Motor neuron (in vitro differentiated cells): ENCODE measurements around the gene ATG101. TPM values are rescaled to one million over a fixed set of nuclear protein-coding genes. Genes with fewer than 3 reads are reported as not detected.

ENCODE experiments used
- ATAC-seq, 8 experiments: fragments of 200-7000 bp; cut with Tn5 transposase; replicated peaks in 6 of 8; 2 replicates each; pipeline ENCODE4 v1.8.0; 2021; ENCODE audit warnings: mild to moderate bottlenecking in 8 of 8, moderate library complexity in 8 of 8
- H3K27ac ChIP-seq, 2 donors: fragments of 250-450 bp; sonication (Bioruptor Pico); 2 replicates each; pipeline ENCODE4 v1.9.0; 2021; ENCODE audit warnings: antibody characterized with exemption in 2 of 2, mild to moderate bottlenecking in 2 of 2, moderate library complexity in 1 of 2
- H3K4me1 ChIP-seq, 2 donors: fragments of 250-450 bp; sonication (Bioruptor Pico); replicated peaks in 1 of 2; 2 replicates each; pipeline ENCODE4 v1.6.1; 2021; ENCODE audit warnings: antibody characterized with exemption in 2 of 2, mild to moderate bottlenecking in 2 of 2, moderate library complexity in 1 of 2
- H3K4me3 ChIP-seq, 5 donors: fragments of 250-450 bp; sonication (Bioruptor Pico); 2 replicates each; pipeline ENCODE4 v1.9.0; 2021; ENCODE audit warnings: antibody characterized with exemption in 5 of 5, mild to moderate bottlenecking in 5 of 5, moderate library complexity in 4 of 5
- WGBS, 10 experiments: fragments of 450-650 bp; shearing (Covaris generic); methylation state at CpG; one replicate each; pipeline ENCODE4 v1.0.0; 2022; 5-methylcytosine and 5-hydroxymethylcytosine counted together
- in situ Hi-C, 9 experiments: fragments of 400-800 bp; cut with MboI; loops; one replicate each; pipeline ENCODE4 v1.15.0; 2021; ENCODE audit warnings: low sequenced_read_pairs in 9 of 9, low pct_unique_long_range_greater_than_20kb in 2 of 9; ENCODE audit not compliant: unreplicated experiment in 9 of 9
- total RNA-seq, 8 experiments: library from RNA; unstranded; fragments of 300-600 nt; gene quantifications; 2 replicates each; pipeline versions ENCODE4 v1.2.3 to v1.2.4, GENCODE V29; 2022

Gene ATG101
- total RNA-seq, 8 experiments from 2014 or later = 27.4 to 55.1 (median 35.8) TPM

GRCh38 chr12:52120951-52121823 lies 51.4 kb downstream of the ATG101 start:
- Histone ChIP-seq H3K27ac (no peak overlapping the region), H3K4me3 (no peak overlapping the region), H3K4me1 (peaks cover 7 to 11% of the 10 kb centered on the region in 2 donors)
- ATAC-seq = peak in 1 of 8 experiments; percentile 54
- in situ Hi-C loops = no loop called here
- 40 to 100% (median 75%) methylated on average over 1 to 7 of the region's 19 CpGs for WGBS, 10 experiments

DNA sequence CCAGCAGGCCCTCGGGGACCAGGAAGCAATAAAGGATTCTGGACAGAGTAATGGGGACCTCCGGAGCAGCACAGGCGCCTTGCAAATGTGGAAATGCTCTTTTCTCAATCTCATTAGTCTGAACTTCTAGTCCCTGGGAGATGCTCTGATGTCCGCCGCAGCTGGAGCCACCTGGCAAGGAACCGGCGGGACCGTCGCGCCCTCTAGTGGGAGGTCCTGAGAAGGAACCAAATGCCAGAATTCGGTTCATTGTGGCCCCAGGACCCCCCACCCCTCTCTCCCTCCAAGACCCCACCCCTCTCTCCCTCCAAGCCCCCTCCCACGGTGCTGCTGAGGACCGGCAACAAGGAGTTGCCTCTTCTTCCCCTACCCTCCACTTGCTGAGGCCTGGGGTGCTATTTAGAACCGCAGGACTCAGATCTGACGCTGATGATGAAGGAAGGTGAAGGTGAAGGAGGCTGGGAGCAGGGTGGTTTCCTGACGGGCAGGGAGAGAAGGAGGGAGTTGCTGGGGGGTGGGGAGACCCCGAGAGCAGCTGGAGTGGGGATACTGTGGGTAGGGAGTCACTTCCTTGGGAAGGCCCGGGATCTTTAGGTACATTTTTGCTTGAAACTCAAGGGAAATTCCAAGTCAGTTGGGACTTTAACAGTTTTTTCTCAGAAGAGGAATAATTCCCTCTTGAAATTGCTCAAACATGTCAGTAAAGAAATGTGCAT lies 52.2 kb downstream of the ATG101 start:
- no peak overlapping the region for H3K4me3 ChIP-seq
- ATAC-seq = peak; percentile 35 to 84 (median 70)
- no peak overlapping the region for H3K27ac ChIP-seq
- in situ Hi-C loops = no loop called here
- H3K4me1 ChIP-seq = peaks cover 7 to 12% of the 10 kb centered on the region in 2 donors
- WGBS, 10 experiments = 5 to 33% (median 13%) methylated on average over 2 to 3 of the region's 18 CpGs; no CpG with 5 or more reads in 6 of the 10 experiments

GRCh38 chr12:52122540-52122871 lies 52.7 kb downstream of the ATG101 start:
- 0 to 100% (median 61%) methylated on average over 1 to 3 of the region's 4 CpGs; no CpG with 5 or more reads in 3 of the 10 experiments for WGBS, 10 experiments
- H3K27ac ChIP-seq = no peak overlapping the region
- in situ Hi-C loops = no loop called here
- ATAC-seq = no peak
- H3K4me1 ChIP-seq = peaks cover 7 to 12% of the 10 kb centered on the region in 2 donors
- H3K4me3 ChIP-seq = no peak overlapping the region

DNA sequence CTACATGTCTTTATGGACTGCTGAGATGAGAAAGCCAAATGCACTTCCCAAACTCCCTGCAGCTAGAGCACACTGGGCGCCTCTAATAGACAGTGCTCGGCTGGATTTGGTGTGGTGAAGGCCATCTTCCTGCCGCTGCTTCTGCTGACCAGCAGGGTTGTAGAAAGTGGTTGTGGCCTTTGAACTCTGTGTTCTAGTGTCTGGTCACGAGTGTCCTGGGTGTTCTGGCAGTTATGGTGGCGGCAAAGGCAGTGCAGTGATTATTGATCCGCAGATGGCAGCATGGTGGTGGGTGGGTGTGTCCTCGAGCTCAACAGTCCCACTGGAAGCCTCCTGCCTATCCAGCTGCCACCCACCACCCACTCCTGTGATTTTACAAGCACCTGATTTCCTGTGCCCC lies 53.1 kb downstream of the ATG101 start:
- H3K4me1 ChIP-seq = peaks cover 7 to 12% of the 10 kb centered on the region in 2 donors

GRCh38 chr12:52123487-52124186 lies 53.9 kb downstream of the ATG101 start:
- in situ Hi-C loops = no loop called here
- H3K4me1 ChIP-seq = peaks cover 7 to 12% of the 10 kb centered on the region in 2 donors
- no peak overlapping the region for H3K27ac ChIP-seq
- no peak overlapping the region for H3K4me3 ChIP-seq
- ATAC-seq = no peak
- 18 to 80% (median 64%) methylated on average over 1 to 6 of the region's 8 CpGs; no CpG with 5 or more reads in 4 of the 10 experiments for WGBS, 10 experiments

More for the DNA sequence above, 53.1 kb downstream of the ATG101 start:
- in situ Hi-C loops = no loop called here
- Histone ChIP-seq H3K4me3 (no peak overlapping the region), H3K27ac (no peak overlapping the region)
- no peak for ATAC-seq
- 64 to 100% (median 80%) methylated on average over 1 to 3 of the region's 7 CpGs; no CpG with 5 or more reads in 3 of the 10 experiments for WGBS, 10 experiments

DNA sequence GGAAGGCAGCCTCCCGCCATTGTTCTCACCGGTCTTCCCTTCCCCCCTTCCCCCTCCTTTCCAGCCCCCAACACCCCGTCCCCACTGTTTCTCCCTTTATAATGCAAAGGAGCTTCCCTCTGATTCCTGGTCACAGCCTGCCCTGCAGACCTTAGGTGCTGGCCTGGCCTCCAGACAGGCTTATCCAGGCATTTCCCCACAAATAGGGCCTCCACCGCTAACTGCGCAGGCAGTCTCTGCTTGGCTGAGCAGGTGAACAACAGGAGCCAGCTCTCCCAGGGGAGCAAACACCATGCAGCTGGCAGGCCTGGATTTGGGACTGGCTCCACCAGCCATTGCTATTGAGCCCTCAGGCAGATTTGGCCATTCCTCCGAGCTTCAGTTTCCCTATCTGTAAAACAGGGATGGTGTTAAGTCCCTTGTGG lies 55.7 kb downstream of the ATG101 start:
- 0 to 80% methylated on average over 1 of the region's 6 CpGs; no CpG with 5 or more reads in 8 of the 10 experiments for WGBS, 10 experiments
- H3K4me1 ChIP-seq = peaks cover 7 to 12% of the 10 kb centered on the region in 2 donors
- H3K27ac ChIP-seq = no peak overlapping the region
- in situ Hi-C loops = loop anchor here in 1 of 9 experiments (25.0 kb wide), 1 partner anchor 862 kb away; no protein-coding TSS in a partner anchor
- H3K4me3 ChIP-seq = no peak overlapping the region
- ATAC-seq = peak in 3 of 8 experiments; percentile 42 to 70 (median 66)

DNA sequence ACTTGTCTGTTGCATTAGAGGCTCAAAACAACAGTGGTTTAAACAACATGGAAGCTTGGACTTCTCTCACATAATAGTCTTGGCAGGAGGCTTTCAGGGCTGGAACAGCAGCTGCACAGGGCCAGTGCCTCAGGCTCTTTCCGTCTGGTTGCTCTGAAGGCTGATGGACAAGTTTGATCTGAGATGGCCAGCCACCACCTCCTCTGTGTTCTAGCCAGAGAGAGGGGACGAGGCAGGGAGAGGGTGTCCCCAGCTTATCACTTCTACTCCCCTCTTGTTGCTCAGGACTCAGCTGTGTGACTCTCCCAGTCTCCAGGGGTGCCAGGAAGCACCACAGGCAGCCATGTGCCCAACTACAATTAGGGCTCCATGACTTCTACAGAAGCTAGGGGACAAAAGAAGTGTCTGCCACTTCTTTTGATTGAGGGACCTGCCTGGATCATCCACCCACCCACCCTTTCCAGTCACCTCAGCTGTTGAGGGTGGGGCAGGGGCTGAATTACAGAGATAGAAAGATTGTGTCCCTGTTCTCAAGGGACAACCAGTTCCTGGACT lies 56.3 kb downstream of the ATG101 start:
- peaks cover 7 to 12% of the 10 kb centered on the region in 2 donors for H3K4me1 ChIP-seq

More for the DNA sequence above, 56.3 kb downstream of the ATG101 start:
- Histone ChIP-seq H3K27ac (no peak overlapping the region), H3K4me3 (no peak overlapping the region)
- WGBS, 10 experiments = 60 to 100% (median 100%) methylated on average over 1 of the region's 2 CpGs; no CpG with 5 or more reads in 4 of the 10 experiments
- ATAC-seq = peak in 2 of 8 experiments; percentile 27 to 42
- in situ Hi-C loops = loop anchor here in 1 of 9 experiments (25.0 kb wide), 1 partner anchor 861 kb away; no protein-coding TSS in a partner anchor

Other genes with a start within 250 kb of the ATG101 start
- 10 to 100 TPM in 1 of 8 experiments, 1 to 10 TPM in 4, under 1 TPM in 3; 0.46 to 25.3 (median 2.1) TPM for gene FIGNL2, start 221.3 kb upstream of the ATG101 start, total RNA-seq
- under 1 TPM in 6 of 8 experiments, not detected in 2; 0.05 to 1.00 (median 0.35) TPM for gene ANKRD33, start 181.9 kb upstream of the ATG101 start, total RNA-seq
- 10 to 100 TPM in 1 of 8 experiments, under 1 TPM in 7; 0.05 to 10.6 (median 0.58) TPM for gene ACVRL1, start 162.5 kb upstream of the ATG101 start, total RNA-seq
- 10 to 100 TPM in 7 of 8 experiments, 1 to 10 TPM in 1; 9.0 to 62.0 (median 36.6) TPM for gene ACVR1B, start 118.3 kb upstream of the ATG101 start, total RNA-seq
- 10 to 100 TPM in 3 of 8 experiments, 1 to 10 TPM in 5; 2.9 to 45.8 (median 5.7) TPM for gene TAMALIN, start 63.0 kb upstream of the ATG101 start, total RNA-seq
- 10 to 100 TPM in 2 of 8 experiments, 1 to 10 TPM in 6; 3.4 to 11.8 (median 7.7) TPM for gene NR4A1, start 18.5 kb upstream of the ATG101 start, total RNA-seq
- not detected for gene SMIM41, start 9.7 kb downstream of the ATG101 start, total RNA-seq
- gene KRT80, start 122.0 kb downstream of the ATG101 start, total RNA-seq = under 1 TPM in 6 of 8 experiments, not detected in 2; 0.14 to 0.85 (median 0.26) TPM
- gene KRT7, start 163.3 kb downstream of the ATG101 start, total RNA-seq = 1 to 10 TPM in 5 of 8 experiments, under 1 TPM in 1, not detected in 2; 0.78 to 5.8 (median 2.4) TPM
- under 1 TPM in 4 of 8 experiments, not detected in 4; 0.14 to 0.59 (median 0.33) TPM for gene KRT86, start 204.7 kb downstream of the ATG101 start, total RNA-seq
- gene KRT81, start 221.6 kb downstream of the ATG101 start, total RNA-seq = under 1 TPM in 2 of 8 experiments, not detected in 6; 0.49 to 0.58 TPM